ENCODE measurements around the gene COBL.

COBL gene

GRCh38 chr7:51014811-51015210 lies 301.8 kb downstream of the COBL start:
- TF ChIP-seq CTCF (IDR thresholded peaks at IDR 0.05; ENCODE audit: low read depth, low read length), result no peak

GRCh38 chr7:51013861-51014511 lies 302.6 kb downstream of the COBL start:
- no peak for TF ChIP-seq CTCF (IDR thresholded peaks at IDR 0.05; ENCODE audit: low read depth, low read length)
- no peak overlapping the region for H3K4me3 ChIP-seq (ENCODE audit: low read depth, low read length)

More at GRCh38 chr7:51014811-51015210, 301.8 kb downstream of the COBL start:
- no peak overlapping the region for H3K4me3 ChIP-seq (ENCODE audit: low read depth, low read length)

- TF ChIP-seq CTCF (IDR thresholded peaks at IDR 0.05; ENCODE audit: low read depth, low read length), result no peak
- H3K4me3 ChIP-seq (ENCODE audit: low read depth, low read length), result no peak overlapping the region
Observed at GRCh38 chr7:51013218-51013786, 303.3 kb downstream of the COBL start.

- TF ChIP-seq CTCF (IDR thresholded peaks at IDR 0.05; ENCODE audit: low read depth, low read length), result no peak
- H3K4me3 ChIP-seq (ENCODE audit: low read depth, low read length), result no peak overlapping the region
Observed at GRCh38 chr7:51012569-51013217, 303.9 kb downstream of the COBL start.

GRCh38 chr7:51011710-51012350 lies 304.8 kb downstream of the COBL start:
- no peak overlapping the region for H3K4me3 ChIP-seq (ENCODE audit: low read depth, low read length)
- TF ChIP-seq CTCF (IDR thresholded peaks at IDR 0.05; ENCODE audit: low read depth, low read length), result no peak

GRCh38 chr7:51010534-51010933 lies 306.1 kb downstream of the COBL start:
- H3K4me3 ChIP-seq (ENCODE audit: low read depth, low read length), result no peak overlapping the region

More at GRCh38 chr7:51010534-51010933, 306.1 kb downstream of the COBL start:
- TF ChIP-seq CTCF (IDR thresholded peaks at IDR 0.05; ENCODE audit: low read depth, low read length), result no peak
